Endodermal cell (in vitro differentiated cells): ENCODE measurements around the gene CHST1. TPM values are rescaled to one million over a fixed set of nuclear protein-coding genes. Genes with fewer than 3 reads are reported as not detected.

ENCODE experiments used
- DNase-seq: peaks from one replicate; pipeline ENCODE4 v3.0.0-alpha.2; 2017
- H3K27ac ChIP-seq: 2 replicates; pipeline ENCODE4 v1.5.1; 2013; ENCODE audit warnings: mild to moderate bottlenecking, low read depth, low read length, moderate library complexity
- H3K27me3 ChIP-seq: 2 replicates; pipeline ENCODE4 v1.6.1; 2013; ENCODE audit warnings: mild to moderate bottlenecking, low read length, moderate library complexity; ENCODE audit not compliant: insufficient read depth, control insufficient read depth, poor library complexity, severe bottlenecking
- H3K36me3 ChIP-seq: 2 replicates; pipeline ENCODE4 v1.7.0; 2013; ENCODE audit warnings: mild to moderate bottlenecking, low read length, moderate library complexity; ENCODE audit not compliant: control insufficient read depth, insufficient read depth
- H3K4me1 ChIP-seq: one replicate; pipeline ENCODE4 v1.7.0; 2013; ENCODE audit warnings: low read length; ENCODE audit not compliant: control insufficient read depth, insufficient read depth
- H3K4me3 ChIP-seq: 2 replicates; pipeline ENCODE4 v1.5.1; 2013; ENCODE audit warnings: mild to moderate bottlenecking, low read length, moderate library complexity
- H3K9ac ChIP-seq: 2 replicates; pipeline ENCODE4 v1.6.1; 2013; ENCODE audit warnings: mild to moderate bottlenecking, low read length, moderate library complexity; ENCODE audit not compliant: poor library complexity, severe bottlenecking; ENCODE audit errors: extremely low read depth
- H3K9me3 ChIP-seq: 2 replicates; pipeline ENCODE4 v1.6.1; 2013; ENCODE audit warnings: mild to moderate bottlenecking, low read length, moderate library complexity; ENCODE audit not compliant: control insufficient read depth
- H3K27ac Mint-ChIP-seq: 2 replicates; pipeline ENCODE4 v1.8.0; 2020; ENCODE audit warnings: mixed read lengths
- H3K27me3 Mint-ChIP-seq: 2 replicates; pipeline ENCODE4 v1.8.0; 2021; ENCODE audit warnings: mild to moderate bottlenecking, mixed read lengths; ENCODE audit not compliant: insufficient read depth
- H3K36me3 Mint-ChIP-seq: 2 replicates; pipeline ENCODE4 v1.8.0; 2020; ENCODE audit warnings: low read depth, mixed read lengths
- H3K4me1 Mint-ChIP-seq: 2 replicates; pipeline ENCODE4 v1.8.0; 2020; ENCODE audit warnings: mixed read lengths
- H3K4me3 Mint-ChIP-seq: 2 replicates; pipeline ENCODE4 v1.8.0; 2020; ENCODE audit warnings: mild to moderate bottlenecking, moderate library complexity, mixed read lengths
- H3K9me3 Mint-ChIP-seq: 2 replicates; pipeline ENCODE4 v1.8.0; 2020; ENCODE audit warnings: mild to moderate bottlenecking, mixed read lengths
- CTCF ChIP-seq: fragments of 200-600 bp; sonication (generic); conservative IDR thresholded peaks from 2 replicates; pipeline ENCODE4 v1.5.0; 2021; ENCODE audit warnings: antibody characterized with exemption, mild to moderate bottlenecking
- WGBS, 2 experiments: methylation state at CpG; one replicate each; pipeline versions ENCODE4 v1.1.5 to v1.1.7; 2013; ENCODE audit warnings: missing lambda C conversion rate in 2 of 2, mixed read lengths in 1 of 2; ENCODE audit not compliant: insufficient coverage in 1 of 2, insufficient read length in 1 of 2; 5-methylcytosine and 5-hydroxymethylcytosine counted together
- total RNA-seq, 2 donors: library from RNA; stranded (reverse); fragmentation: NEBNext Ultra II Directional in 1 of 2; extraction: Animal tissue kit (Norgen Biotek cat#: 25700) in 1 of 2; gene quantifications; 2 replicates in 1 of 2; 3 replicates in 1 of 2; pipeline ENCODE4 v1.2.1, GENCODE V29; 2021

The CHST1 gene
- total RNA-seq, 2 donors from 2014 or later = 0.95 to 1.6 TPM

- Mint-ChIP-seq H3K4me3 (no peak overlapping the region), H3K4me1 (peaks cover 15% of the 10 kb centered on the region), H3K27ac (no peak overlapping the region), H3K9me3 (peaks cover 5% of the 10 kb centered on the region), H3K27me3 (peaks cover 8% of the 10 kb centered on the region), H3K36me3 (no peaks in the 10 kb centered on the region)
- no peak for DNase-seq
- Histone ChIP-seq H3K27ac (no peak overlapping the region), H3K27me3 (no peaks in the 10 kb centered on the region), H3K4me1 (no peaks in the 10 kb centered on the region), H3K36me3 (no peaks in the 10 kb centered on the region), H3K4me3 (no peak overlapping the region), H3K9me3 (peaks cover 18% of the 10 kb centered on the region), H3K9ac (no peak overlapping the region)
- no peak for TF ChIP-seq CTCF
- 91 to 97% methylated on average over 3 to 7 of the region's 8 CpGs for WGBS, 2 experiments
Measured at GRCh38 chr11:45616802-45617549, 48.4 kb downstream of the CHST1 start.

GRCh38 chr11:45615182-45615792 lies 50.1 kb downstream of the CHST1 start:
- Mint-ChIP-seq H3K27ac (no peak overlapping the region), H3K9me3 (peaks cover 5% of the 10 kb centered on the region), H3K4me3 (no peak overlapping the region), H3K27me3 (peaks cover 5% of the 10 kb centered on the region), H3K4me1 (peaks cover 15% of the 10 kb centered on the region), H3K36me3 (no peaks in the 10 kb centered on the region)
- Histone ChIP-seq H3K4me3 (no peak overlapping the region), H3K27ac (no peak overlapping the region), H3K27me3 (no peaks in the 10 kb centered on the region), H3K4me1 (no peaks in the 10 kb centered on the region), H3K9ac (no peak overlapping the region), H3K36me3 (no peaks in the 10 kb centered on the region), H3K9me3 (peaks cover 5% of the 10 kb centered on the region)
- DNase-seq = no peak
- 68 to 80% methylated on average over 3 to 4 of the region's 4 CpGs for WGBS, 2 experiments
- peak; percentile 56 for TF ChIP-seq CTCF

DNA sequence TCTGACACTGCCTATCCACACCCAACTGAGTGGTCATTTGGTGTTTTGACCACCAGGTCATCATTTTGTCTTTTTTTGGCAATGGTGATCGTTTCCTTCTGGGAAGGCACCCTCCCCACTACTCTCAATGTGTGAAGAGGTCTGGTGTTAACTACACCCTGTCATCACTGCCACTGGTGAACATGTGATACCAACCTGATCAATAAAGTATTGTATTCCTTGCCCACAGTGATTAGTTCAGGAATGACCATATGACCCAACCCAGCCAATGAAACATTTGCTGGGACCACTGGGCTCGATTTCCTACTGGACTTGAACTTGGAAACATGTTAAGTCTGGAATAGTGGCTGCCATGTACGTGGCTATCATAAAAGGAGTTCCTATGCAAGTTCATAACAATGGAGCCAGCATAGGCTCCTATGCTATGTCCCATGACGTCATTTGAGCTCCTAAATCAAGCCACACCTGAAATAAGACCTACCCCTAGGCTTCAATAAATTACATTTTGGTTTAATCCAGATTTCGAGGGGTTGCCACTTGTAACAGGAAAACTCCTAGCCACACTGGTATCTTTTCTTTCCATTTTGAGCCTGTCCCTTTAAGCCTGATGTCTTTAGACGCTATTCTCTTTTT lies 51.1 kb downstream of the CHST1 start:
- Mint-ChIP-seq H3K4me1 (peaks cover 15% of the 10 kb centered on the region), H3K9me3 (no peaks in the 10 kb centered on the region), H3K36me3 (no peaks in the 10 kb centered on the region), H3K27me3 (peaks cover 10% of the 10 kb centered on the region), H3K4me3 (no peak overlapping the region), H3K27ac (no peak overlapping the region)
- Histone ChIP-seq H3K27ac (no peak overlapping the region), H3K4me3 (no peak overlapping the region), H3K36me3 (no peaks in the 10 kb centered on the region), H3K4me1 (no peaks in the 10 kb centered on the region), H3K9me3 (no peaks in the 10 kb centered on the region), H3K27me3 (no peaks in the 10 kb centered on the region), H3K9ac (no peak overlapping the region)
- TF ChIP-seq CTCF = peak; percentile 21
- WGBS, 2 experiments = 89 to 93% methylated on average over 6 of the region's 6 CpGs
- no peak for DNase-seq
